Immature natural killer cell (primary cell): ENCODE measurements around the gene TRIP13. TPM values are rescaled to one million over a fixed set of nuclear protein-coding genes. Genes with fewer than 3 reads are reported as not detected.

Source experiments
- DNase-seq, 3 donors: peaks; one replicate each; pipeline ENCODE4 v3.0.0; 2022; ENCODE audit warnings: mixed read lengths in 1 of 3
- H3K27ac Mint-ChIP-seq, 6 donors: one replicate each; pipeline ENCODE4 v1.8.0; 2020; ENCODE audit warnings: mixed read lengths in 6 of 6, mild to moderate bottlenecking in 5 of 6, inconsistent platforms in 4 of 6, moderate library complexity in 3 of 6
- H3K27me3 Mint-ChIP-seq, 3 donors: one replicate each; pipeline ENCODE4 v1.8.0; 2020 to 2021; ENCODE audit warnings: low read depth in 3 of 3, mild to moderate bottlenecking in 3 of 3, mixed read lengths in 3 of 3, moderate library complexity in 3 of 3, inconsistent platforms in 1 of 3
- H3K36me3 Mint-ChIP-seq, 3 donors: one replicate each; pipeline ENCODE4 v1.8.0; 2020; ENCODE audit warnings: mixed read lengths in 3 of 3, inconsistent platforms in 2 of 3, mild to moderate bottlenecking in 2 of 3
- H3K4me1 Mint-ChIP-seq, 2 donors: one replicate each; pipeline ENCODE4 v1.8.0; 2020; ENCODE audit warnings: inconsistent platforms in 2 of 2, mild to moderate bottlenecking in 2 of 2, mixed read lengths in 2 of 2, moderate library complexity in 1 of 2
- H3K4me3 Mint-ChIP-seq, 5 donors: one replicate each; pipeline ENCODE4 v1.8.0; 2020; ENCODE audit warnings: mild to moderate bottlenecking in 5 of 5, mixed read lengths in 5 of 5, inconsistent platforms in 3 of 5, moderate library complexity in 3 of 5
- H3K9me3 Mint-ChIP-seq, 6 donors: one replicate each; pipeline ENCODE4 v1.8.0; 2020; ENCODE audit warnings: mild to moderate bottlenecking in 6 of 6, mixed read lengths in 6 of 6, inconsistent platforms in 4 of 6, moderate library complexity in 3 of 6
- polyA plus RNA-seq, 3 donors: library from polyadenylated mRNA; unstranded; fragments of 300-500 nt; fragmentation: Illumina TruSeq; gene quantifications; one replicate each; pipeline ENCODE4 v1.2.3, GENCODE V29; 2021

The TRIP13 gene
- polyA plus RNA-seq, 3 donors from 2014 or later = 0.41 to 2.1 (median 0.72) TPM

DNA sequence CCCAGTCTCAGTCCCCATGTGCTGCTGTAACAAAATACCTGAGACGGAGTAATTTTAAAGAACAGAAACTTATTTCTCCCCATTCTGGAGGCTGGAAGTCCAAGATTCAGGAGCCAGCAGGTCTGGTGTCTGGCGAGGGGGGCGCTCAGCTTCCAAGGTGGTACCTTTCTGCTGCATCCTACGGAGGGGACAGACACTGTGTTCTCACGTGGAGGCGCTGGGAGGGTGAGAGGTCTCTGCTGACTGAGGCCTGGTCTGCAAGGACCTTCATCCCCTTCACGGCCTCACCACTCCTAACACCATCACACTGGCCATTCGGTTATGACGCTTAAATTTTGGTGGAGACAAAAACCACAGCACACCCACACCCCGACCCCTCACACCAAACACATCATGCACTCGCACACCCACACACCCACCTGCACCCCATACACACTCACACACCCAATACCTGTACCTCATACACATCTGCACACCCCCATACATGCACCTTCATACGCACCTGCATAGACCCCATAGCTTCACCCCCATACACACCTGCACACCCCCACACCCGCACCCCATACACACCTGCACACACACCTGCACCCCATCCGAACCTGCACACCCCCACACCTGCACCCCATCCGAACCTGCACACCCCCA is 32.1 kb upstream of the TRIP13 start:
- Mint-ChIP-seq H3K9me3 (no peaks in the 10 kb centered on the region), H3K36me3 (peaks cover 3 to 12% (median 8%) of the 10 kb centered on the region in 3 donors), H3K27me3 (peaks cover 0 to 1% (median 0%) of the 10 kb centered on the region in 3 donors), H3K4me3 (no peak overlapping the region), H3K4me1 (peaks cover 0 to 2% of the 10 kb centered on the region in 2 donors), H3K27ac (peak overlapping the region in 1 of 6 donors; percentile 33)
- no peak for DNase-seq

DNA sequence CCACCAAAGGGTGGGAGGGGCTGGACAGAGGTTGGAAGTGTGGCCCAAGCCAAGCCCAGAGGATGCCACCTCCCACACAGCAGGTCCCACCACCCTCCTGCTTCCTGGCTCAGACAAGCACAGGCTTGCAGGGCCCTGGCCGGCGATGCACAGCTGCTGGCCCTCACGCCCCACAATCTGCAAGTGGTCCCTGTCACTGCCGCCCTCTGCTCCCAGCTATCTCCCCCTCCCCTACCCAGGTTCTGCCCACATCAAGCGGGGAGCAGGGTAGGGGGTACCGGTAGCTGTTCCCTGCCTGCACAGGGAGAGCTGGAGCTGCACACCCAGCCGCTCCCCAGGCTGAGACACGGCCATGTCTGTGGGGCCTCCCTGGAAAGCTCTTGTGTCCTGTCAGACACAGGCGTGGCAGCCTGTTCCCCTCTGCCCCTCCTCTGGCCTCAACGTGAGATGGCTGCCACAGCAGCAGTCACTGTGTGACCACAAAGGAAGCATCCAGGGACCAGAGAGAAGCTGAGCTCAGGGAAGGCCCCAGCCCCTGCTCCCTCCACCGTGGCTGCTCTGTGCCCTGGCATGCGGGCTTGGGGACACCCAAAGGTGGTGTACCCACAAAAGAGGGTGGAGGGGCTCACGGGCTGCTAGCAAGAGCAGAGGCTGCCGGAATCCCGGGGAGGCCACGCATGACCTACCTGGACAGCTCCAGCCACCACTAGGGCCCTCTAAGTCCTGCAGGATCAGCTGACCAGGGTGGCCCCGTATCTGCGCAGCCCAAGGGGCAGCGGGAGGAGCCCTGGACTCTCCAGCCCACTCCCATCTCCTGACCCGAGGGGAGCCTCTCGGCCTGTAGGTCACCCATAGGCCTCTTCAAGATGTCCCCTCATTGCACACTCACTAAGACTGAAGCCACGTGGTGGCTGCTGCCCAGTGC is 31.0 kb upstream of the TRIP13 start:
- no peak for DNase-seq
- Mint-ChIP-seq H3K9me3 (no peaks in the 10 kb centered on the region), H3K27me3 (peaks cover 0 to 1% (median 0%) of the 10 kb centered on the region in 3 donors), H3K27ac (no peak overlapping the region), H3K36me3 (peaks cover 10 to 18% (median 14%) of the 10 kb centered on the region in 3 donors), H3K4me3 (no peak overlapping the region), H3K4me1 (peaks cover 0 to 2% of the 10 kb centered on the region in 2 donors)

DNA sequence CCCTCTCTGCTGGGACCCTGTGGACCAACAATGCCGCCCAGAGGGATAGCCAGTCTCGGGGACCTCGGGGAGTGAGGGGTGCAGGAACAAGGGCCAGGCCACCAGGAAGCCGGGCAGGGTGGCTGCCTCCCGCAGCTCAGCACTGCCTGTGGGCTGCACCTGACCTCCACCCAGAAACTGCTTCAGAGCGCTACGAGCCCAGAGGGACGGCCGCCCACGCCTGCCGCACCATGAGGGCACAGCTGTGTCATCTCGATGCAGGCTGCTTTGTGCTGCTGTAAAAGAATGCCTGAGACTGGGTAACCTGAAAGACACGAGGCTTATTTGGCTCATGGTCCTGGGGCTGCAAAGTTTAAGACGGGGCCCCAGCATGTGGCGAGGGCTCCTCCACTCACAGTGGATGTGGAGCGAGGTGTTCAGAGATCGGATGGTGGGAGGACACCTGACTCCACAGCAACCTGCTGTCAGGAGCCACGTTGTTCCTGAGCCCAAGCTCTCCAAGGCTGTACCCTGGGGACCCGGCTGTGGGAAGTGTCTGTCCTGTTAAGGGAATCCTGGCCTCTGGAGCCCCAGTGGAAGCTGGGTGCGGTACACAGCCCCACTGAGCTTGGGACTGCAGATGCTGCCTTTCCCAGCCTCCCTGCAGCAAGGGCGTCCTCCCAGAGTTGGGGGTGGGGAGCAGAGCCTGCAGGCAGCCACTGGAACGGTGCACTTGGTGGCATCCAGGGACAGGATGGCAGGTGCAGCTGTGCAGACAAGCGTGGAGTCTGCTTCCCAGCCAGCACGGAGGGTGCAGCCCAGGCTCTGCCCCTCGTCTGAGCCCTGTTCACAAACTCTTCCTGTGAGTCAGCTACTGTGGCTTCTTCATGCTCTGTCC is 30.1 kb upstream of the TRIP13 start:
- H3K36me3 Mint-ChIP-seq = peaks cover 12 to 23% (median 19%) of the 10 kb centered on the region in 3 donors
- no peak overlapping the region for H3K27ac Mint-ChIP-seq
- no peak overlapping the region for H3K4me3 Mint-ChIP-seq

DNA sequence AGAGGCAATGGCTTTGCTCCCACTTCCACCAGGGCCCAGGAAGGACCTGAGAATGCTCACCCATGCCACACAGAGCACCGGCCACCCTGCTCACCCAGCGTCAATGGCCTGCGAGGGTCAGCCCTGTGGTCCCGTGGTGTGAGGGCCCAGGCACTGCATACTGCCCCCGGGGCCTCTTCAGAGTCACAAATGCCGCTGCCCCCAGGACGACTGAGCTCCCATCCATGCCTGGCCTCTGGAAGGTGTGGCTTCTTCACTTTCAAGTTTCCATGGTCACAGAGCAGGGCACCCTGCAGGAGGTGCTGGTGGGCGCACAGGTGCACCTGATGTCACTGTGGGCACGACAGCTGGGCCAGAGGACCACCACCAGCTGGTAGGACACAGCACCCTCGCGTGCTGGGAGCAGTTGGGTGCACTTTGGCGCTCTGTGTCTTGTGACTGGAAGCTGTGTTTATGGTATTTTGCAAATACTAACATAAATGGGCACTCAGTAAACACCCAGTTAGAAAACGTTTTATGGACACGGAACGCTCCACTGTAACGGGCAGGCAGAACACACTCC is 29.4 kb upstream of the TRIP13 start:
- Mint-ChIP-seq H3K27ac (no peak overlapping the region), H3K4me3 (no peak overlapping the region)

More for the DNA sequence above, 30.1 kb upstream of the TRIP13 start:
- Mint-ChIP-seq H3K9me3 (no peaks in the 10 kb centered on the region), H3K4me1 (peaks cover 0 to 2% of the 10 kb centered on the region in 2 donors), H3K27me3 (peaks cover 0 to 1% (median 0%) of the 10 kb centered on the region in 3 donors)
- no peak for DNase-seq

DNA sequence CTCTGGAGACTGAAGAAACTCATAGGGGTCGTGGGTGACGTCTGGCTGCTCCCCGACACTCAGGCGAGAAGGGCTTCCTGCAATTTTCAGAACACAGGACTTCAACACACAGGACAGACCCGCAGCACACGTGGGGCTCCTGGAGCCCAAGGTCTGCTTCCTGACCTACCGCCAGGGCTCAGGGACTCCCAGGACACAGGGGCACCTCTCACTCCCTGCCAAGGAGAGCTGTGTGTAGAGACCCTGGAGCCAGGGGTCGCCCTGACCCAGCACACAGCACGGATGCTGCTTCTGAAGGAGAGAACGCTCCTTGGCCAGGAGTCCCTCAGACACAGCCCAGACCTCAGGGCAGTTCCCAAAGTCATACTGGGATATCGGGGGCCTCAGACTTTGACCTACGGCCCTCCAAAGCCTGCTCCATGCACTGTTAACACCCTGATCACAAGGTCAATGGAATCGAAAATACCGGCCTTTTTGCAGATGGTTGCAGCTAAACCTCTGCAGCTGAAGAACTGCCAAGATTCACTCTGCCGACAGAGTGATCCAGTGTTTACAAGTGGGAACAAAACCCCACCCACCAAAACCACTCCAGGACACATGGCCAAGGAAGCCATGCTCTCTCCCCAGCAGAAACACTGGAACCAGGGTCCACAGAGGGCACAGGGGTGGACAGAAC is 28.1 kb upstream of the TRIP13 start:
- DNase-seq = no peak
- Mint-ChIP-seq H3K4me3 (no peak overlapping the region), H3K4me1 (peaks cover 0 to 2% of the 10 kb centered on the region in 2 donors), H3K27me3 (peaks cover 0 to 1% (median 0%) of the 10 kb centered on the region in 3 donors), H3K27ac (peak overlapping the region in 1 of 6 donors; percentile 37), H3K36me3 (peaks cover 23 to 36% (median 33%) of the 10 kb centered on the region in 3 donors), H3K9me3 (no peaks in the 10 kb centered on the region)

More for the DNA sequence above, 29.4 kb upstream of the TRIP13 start:
- Mint-ChIP-seq H3K4me1 (peaks cover 0 to 2% of the 10 kb centered on the region in 2 donors), H3K9me3 (no peaks in the 10 kb centered on the region), H3K27me3 (peaks cover 0 to 1% (median 0%) of the 10 kb centered on the region in 3 donors), H3K36me3 (peaks cover 19 to 29% (median 26%) of the 10 kb centered on the region in 3 donors)
- no peak for DNase-seq

DNA sequence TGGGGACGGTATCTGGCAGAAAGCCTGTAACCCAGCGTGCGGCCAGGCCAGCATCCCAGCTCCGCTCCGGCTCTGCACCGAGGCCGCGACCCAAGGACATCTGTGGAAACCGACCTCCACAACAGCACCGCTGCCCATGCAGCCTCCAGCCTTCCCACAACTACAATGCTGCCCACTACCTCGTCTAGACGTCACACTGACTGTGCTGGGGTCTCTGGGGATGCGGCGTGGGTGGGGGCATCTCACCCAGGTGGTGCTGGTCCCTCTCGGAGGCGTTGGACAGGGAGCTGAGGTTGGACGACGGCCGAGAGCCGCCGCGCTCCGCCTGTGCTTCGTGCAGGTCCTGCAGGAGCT is 27.5 kb upstream of the TRIP13 start:
- H3K9me3 Mint-ChIP-seq = no peaks in the 10 kb centered on the region
- H3K27me3 Mint-ChIP-seq = peaks cover 0 to 1% (median 0%) of the 10 kb centered on the region in 3 donors
- peaks cover 25 to 41% (median 35%) of the 10 kb centered on the region in 3 donors for H3K36me3 Mint-ChIP-seq
- no peak overlapping the region for H3K4me3 Mint-ChIP-seq
- H3K27ac Mint-ChIP-seq = no peak overlapping the region
- H3K4me1 Mint-ChIP-seq = peaks cover 0 to 2% of the 10 kb centered on the region in 2 donors
- DNase-seq = no peak

DNA sequence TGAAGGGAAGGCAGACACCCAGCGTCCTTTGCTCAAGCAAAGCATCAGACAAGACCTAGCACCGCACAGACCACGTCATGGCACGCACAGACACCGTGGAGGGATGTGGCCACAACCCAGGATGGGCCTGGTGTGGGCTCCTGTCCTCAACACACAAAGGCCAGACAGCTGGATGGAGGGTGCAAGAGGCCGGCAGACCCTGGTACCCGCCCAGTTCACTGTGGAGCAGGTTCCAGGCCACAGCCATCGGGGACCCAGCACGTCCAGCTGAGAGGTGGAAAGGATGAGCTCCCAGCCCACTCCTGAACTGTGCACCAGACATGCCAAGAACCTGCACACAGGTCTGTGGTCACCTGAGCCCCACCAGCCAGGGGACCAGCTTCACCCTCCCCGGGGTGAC is 26.9 kb upstream of the TRIP13 start:
- Mint-ChIP-seq H3K27ac (no peak overlapping the region), H3K4me1 (peaks cover 0 to under 1% of the 10 kb centered on the region in 2 donors), H3K4me3 (no peak overlapping the region), H3K27me3 (peaks cover 0 to 1% (median 0%) of the 10 kb centered on the region in 3 donors), H3K36me3 (peaks cover 25 to 47% (median 35%) of the 10 kb centered on the region in 3 donors), H3K9me3 (no peaks in the 10 kb centered on the region)
- no peak for DNase-seq

DNA sequence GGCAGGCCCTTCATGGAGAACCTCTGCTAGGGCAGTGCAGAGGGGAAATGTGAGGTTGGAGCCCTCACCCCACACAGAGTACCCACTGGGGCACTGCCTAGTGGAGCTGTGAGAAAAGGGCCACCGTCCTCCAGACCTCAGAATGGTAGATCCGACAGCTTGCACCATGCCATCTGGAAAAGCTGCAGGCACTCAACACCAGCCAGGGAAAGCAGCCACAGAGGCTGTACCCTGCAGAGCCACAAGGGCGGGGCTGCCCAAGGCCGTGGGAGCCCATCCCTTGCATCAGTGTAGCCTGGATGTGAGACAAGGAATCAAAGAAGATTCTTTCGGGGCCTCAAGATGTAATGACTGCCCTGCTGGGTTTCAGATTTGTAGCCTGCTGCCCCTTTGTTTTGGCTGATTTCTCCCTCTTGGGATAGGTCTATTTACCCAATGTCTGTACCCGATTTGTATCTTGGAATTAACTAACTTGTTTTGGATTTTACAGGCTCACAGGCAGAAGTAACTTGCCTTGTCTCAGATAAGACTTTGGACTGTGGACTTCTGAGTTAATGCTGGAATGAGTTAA is 25.3 kb upstream of the TRIP13 start:
- Mint-ChIP-seq H3K27ac (no peak overlapping the region), H3K4me3 (no peak overlapping the region), H3K4me1 (no peaks in the 10 kb centered on the region), H3K9me3 (no peaks in the 10 kb centered on the region), H3K36me3 (peaks cover 25 to 54% (median 35%) of the 10 kb centered on the region in 3 donors), H3K27me3 (peaks cover 0 to 1% (median 0%) of the 10 kb centered on the region in 3 donors)
- DNase-seq = no peak

DNA sequence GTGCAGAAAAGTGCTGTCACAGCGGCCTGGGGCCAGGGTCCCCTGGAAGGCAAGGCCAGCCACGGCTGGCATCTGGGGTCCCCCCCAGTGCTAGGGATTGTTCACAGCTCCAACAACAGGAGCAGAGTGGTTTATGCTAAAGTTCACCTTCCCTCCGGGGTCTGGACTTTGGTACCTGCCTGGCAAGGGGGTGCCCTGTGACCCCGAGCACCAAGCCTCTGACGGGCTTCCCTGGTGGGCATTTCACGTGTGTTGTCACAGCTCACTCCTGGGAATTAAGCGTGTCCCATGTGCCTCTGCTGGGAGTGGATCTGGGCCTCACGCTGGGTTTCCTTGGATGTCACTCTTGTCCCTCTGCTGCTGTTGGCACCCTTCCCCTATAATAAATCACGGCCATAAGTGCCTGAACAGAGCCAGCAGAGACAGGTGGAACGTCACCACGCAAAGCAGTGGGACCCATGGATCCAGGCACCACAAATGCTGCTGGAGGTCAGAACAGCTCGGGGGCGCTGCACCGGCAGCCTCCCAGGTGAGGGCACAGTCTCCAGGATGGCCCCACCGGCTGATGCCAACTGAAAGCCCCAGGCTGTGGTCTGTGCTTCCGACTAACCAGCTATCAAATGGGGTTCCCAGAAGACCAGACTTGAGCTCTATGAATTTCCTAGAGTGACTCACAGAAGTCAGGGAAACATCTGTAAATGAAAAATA is 24.1 kb upstream of the TRIP13 start:
- H3K27ac Mint-ChIP-seq = no peak overlapping the region
- H3K4me3 Mint-ChIP-seq = no peak overlapping the region
- peaks cover 25 to 59% (median 33%) of the 10 kb centered on the region in 3 donors for H3K36me3 Mint-ChIP-seq
- no peaks in the 10 kb centered on the region for H3K9me3 Mint-ChIP-seq
- no peaks in the 10 kb centered on the region for H3K4me1 Mint-ChIP-seq
- no peak for DNase-seq
- peaks cover 0 to 2% (median 1%) of the 10 kb centered on the region in 3 donors for H3K27me3 Mint-ChIP-seq

DNA sequence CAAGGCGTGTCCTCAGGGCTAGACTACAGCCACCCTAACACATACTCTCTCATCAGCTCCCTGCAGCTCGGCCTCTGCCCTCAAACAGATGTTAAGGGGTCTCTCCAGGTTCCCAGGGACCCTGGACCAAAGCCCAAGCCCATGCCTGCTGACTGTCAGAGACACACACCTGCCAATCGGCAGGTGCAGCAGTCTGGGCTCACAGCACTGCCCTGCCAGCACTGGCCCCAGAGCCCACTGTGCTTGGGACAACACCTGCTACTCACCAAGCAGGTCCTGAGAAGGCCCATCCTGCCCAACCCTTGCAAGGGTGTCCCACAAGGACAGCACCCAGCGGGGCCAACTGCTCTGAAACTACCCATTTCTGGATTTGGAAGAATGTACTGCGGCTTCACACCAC is 21.7 kb upstream of the TRIP13 start:
- Mint-ChIP-seq H3K27ac (no peak overlapping the region), H3K4me3 (no peak overlapping the region), H3K27me3 (peaks cover 0 to 2% (median 0%) of the 10 kb centered on the region in 3 donors), H3K36me3 (peaks cover 35 to 68% (median 38%) of the 10 kb centered on the region in 3 donors), H3K4me1 (peaks cover 0 to 2% of the 10 kb centered on the region in 2 donors), H3K9me3 (no peaks in the 10 kb centered on the region)
- DNase-seq = no peak

DNA sequence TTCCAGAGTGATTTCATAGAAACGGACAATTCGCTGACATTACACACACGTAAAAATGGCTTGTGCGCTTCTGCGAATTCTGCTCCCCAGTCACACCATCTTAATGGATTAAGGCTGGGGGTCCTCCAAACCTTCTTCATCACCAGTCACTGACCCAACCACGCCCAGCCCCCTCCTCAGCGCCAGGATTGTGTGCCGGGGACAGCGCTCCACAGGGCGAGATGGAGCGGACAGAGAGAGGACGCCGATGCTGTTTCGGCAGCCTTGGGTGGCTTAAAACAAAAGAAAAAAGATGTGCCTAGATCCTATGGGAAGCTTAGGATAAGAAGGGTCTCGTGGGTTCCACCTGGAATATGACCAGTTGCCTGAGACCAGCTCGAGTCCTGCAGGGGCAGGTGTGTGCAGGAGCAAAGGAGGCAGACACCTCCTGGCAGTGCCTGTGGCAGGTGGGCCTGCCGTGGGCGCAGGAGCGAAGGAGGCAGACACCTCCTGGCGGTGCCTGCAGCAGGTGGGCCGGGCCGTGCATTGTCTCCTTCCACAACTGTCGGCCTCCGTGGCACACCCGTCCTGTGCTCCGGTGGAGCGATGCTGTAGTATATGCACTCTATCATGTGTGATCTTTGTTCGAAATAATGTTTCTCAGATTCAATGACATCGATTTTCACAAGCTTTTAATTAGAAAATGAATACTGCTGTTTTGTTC is 20.9 kb upstream of the TRIP13 start:
- Mint-ChIP-seq H3K36me3 (peaks cover 28 to 63% (median 31%) of the 10 kb centered on the region in 3 donors), H3K4me3 (no peak overlapping the region), H3K27me3 (peaks cover 0 to 2% (median 0%) of the 10 kb centered on the region in 3 donors), H3K27ac (no peak overlapping the region), H3K9me3 (no peaks in the 10 kb centered on the region), H3K4me1 (peaks cover 0 to 2% of the 10 kb centered on the region in 2 donors)
- DNase-seq = no peak
